ENCODE results near the gene FYN.

GRCh38 chr6:111855753-111856152 is 17.5 kb downstream of the FYN start:
- TF ChIP-seq EZH2phosphoT487 (IDR thresholded peaks at IDR 0.05; ENCODE audit: borderline replicate concordance, low read length) (no peak), CTCF (IDR thresholded peaks at IDR 0.05; ENCODE audit: low read depth, low read length, poor library complexity, severe bottlenecking) (no peak)

Measured in DOHH2 (cell line).